DOHH2 (cell line): ENCODE data around the gene LCN2.

ENCODE experiments used
- CTCF ChIP-seq: fragments of 200-600 bp; sonication (generic); IDR thresholded peaks from one replicate; pipeline ENCODE4 v1.5.1; 2014; ENCODE audit warnings: antibody characterized with exemption, mild to moderate bottlenecking, low read depth, low read length; ENCODE audit not compliant: poor library complexity, severe bottlenecking
- EZH2phosphoT487 ChIP-seq: fragments of 200-600 bp; sonication (generic); IDR thresholded peaks from 2 replicates; pipeline ENCODE4 v1.6.1; 2017; ENCODE audit warnings: borderline replicate concordance, mild to moderate bottlenecking, antibody characterized with exemption, low read length, moderate library complexity, mixed read lengths

GRCh38 chr9:128128836-128129590 is 20.2 kb upstream of the LCN2 start:
- no peak for TF ChIP-seq CTCF
- TF ChIP-seq EZH2phosphoT487: no peak
